CD4-positive, alpha-beta T cell treated with Interleukin-4 for 4 hours (primary cell): Measurements from ENCODE around the gene PAX7.
"Not testable (repeated sequence)": the region's sequence is repeated elsewhere in the genome, so short reads cannot be mapped to it uniquely, and the experiment has no call there.

Experiments
- DNase-seq: peaks from one replicate; pipeline ENCODE4 v3.0.0-alpha.2; 2020

Gene PAX7

GRCh38 chr1:18667333-18667732 is 36.7 kb downstream of the PAX7 start:
- DNase-seq: no peak

DNA sequence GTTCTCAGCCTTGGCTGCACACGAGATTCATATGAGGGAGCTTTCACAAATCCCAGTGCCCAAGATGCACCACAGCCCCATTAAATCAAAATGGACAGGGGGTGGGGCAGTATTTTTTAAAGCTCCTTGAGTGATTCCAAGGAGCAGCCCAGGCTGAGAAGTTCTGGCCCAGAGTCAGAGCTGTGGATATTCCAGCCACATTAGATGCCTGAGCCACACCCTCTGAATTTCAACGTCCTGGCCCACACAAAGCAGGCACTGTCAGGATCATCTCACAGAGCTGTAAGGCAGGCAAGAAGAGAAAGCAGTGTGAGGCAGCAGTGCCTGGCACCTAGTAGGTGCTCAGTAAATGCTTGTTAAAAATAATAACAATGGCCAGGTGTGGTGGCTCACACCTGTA is 37.4 kb downstream of the PAX7 start:
- DNase-seq: no peak

DNA sequence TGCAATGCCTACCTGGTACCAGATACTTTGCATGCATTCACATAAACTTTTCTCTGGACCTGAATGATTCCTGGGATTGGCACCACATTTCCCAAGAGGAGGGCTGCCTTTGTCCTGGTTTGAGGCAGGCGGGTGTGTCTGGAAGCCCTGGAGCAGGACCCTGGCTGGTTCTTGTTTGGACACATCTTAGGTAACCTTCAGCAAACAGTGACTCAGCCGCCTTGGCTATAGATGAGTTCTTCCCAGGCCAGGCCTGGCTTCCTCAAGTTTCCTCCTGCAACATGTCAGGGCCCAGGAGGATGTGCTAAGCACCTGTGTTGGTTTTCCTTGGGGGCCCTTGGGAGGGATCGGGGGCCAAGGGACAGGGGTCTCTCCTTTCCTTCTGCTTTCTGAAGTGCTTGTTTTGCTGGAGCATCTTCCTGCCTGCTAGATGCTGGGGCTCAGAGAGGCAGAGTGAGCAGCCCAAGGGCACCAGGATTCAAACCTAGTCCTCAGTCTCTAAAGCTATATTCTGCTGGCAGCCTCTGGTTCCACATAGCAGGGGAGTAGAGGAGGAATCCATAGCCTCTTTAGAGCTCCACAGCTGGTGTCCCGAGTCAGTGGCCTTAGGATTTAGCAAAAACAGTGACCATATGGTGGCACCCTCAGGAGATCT is 38.2 kb downstream of the PAX7 start:
- DNase-seq: no peak

DNA sequence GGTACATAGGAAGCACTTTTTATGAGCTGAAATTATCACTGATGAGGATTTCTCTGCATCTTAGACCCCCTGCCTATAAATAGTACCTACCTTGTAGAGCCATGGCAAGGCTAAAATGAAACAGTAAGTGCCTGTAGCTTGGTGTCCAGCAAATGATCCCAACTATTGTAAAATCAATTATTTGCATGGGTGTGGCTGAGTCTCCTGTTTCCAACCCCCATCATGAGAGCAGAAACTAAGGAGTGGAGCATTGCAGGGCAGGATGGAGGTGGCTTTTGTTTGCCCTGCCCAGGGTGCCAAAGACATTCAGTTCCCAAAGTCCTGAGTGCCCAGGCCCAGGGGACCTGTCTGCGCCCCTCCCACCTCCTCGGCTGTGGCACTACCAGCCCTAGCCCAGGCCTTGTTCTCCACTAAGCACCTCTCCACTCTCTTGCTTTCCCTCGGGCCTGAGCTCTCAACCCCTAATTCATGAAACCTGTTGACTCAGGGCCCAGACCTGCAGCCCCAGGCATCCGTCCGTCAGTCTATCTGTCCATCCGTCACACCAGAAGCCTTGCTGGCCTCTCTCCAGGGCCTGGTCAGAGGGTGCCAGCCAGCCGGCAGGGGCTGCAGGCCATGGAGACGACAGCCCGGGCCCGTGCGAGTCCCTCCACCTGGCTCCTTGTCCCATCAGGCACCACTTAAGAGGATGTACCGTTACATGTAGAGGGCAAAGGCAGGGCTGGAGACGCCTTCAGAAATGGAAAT is 39.6 kb downstream of the PAX7 start:
- DNase-seq: no peak

DNA sequence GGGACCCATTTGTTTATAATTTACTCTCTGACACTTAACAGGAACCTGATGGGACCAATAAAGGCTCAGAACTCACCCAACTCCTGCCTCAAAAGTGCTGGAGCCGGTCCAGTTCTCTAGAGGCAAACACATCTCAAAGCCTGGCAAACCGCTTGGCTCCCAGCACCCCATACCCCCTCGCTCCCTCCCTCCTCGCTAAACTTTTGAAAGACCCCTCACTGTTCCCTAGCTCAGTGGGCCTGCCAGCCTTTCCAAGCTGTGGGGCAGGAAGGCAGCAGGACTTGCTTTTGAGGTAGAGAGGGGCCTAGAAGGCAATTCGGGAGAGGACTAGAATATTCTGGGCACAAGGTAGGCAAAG is 40.2 kb downstream of the PAX7 start:
- no peak for DNase-seq

GRCh38 chr1:18673976-18674375 is 43.3 kb downstream of the PAX7 start:
- DNase-seq: no peak

GRCh38 chr1:18676332-18676781 is 45.7 kb downstream of the PAX7 start:
- no peak for DNase-seq

DNA sequence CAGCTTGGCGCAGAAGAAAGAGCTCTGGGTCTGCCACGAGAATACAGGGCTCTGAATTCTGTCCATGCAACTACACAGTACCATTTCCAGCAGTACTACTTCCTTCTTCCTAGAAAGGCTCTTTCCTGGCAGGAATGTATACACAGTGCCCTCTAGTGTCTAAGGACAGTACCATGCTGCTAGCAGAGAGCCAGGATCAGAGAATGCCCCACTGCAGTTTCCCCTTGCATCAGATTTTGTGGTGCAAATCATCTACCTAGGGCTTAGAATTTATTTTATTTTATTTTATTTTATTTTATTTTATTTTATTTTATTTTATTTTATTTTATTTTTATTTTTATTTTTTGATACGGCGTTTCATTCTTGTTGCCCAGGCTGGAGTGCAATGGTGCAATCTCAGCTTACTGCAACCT is 50.8 kb downstream of the PAX7 start:
- peak; percentile 14 for DNase-seq

GRCh38 chr1:18682375-18682774 is 51.7 kb downstream of the PAX7 start:
- DNase-seq: no peak

DNA sequence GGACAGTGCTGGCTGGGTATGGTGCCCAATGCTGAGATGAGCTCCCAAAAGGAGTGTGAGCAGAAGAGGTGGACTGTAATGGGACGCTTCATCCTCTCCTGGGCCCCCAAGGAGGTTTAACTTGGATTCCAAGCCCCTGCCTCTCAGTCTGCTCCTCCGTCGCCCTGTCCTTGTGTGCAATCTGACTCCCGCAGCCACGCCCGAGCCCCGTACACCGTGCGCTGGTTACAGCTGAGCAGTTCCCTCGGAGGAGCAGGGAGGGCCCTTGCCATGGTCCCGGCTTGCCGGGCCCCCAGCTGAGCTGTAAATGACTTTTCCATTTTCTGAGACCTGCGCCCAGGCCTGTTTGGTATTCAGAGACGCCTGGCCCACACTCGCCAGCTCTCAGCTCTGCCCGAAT is 53.7 kb downstream of the PAX7 start:
- no peak for DNase-seq

- no peak for DNase-seq
Observed at GRCh38 chr1:18686540-18686939, 55.9 kb downstream of the PAX7 start.

- no peak for DNase-seq
Observed at GRCh38 chr1:18687273-18687672, 56.6 kb downstream of the PAX7 start.

- no peak for DNase-seq
Observed at GRCh38 chr1:18691648-18692047, 61.0 kb downstream of the PAX7 start.

GRCh38 chr1:18693256-18694098 is 62.8 kb downstream of the PAX7 start:
- DNase-seq: no peak

- DNase-seq: not testable (repeated sequence)
Observed at GRCh38 chr1:18694289-18694688, 63.6 kb downstream of the PAX7 start.

GRCh38 chr1:18697541-18697940 is 66.9 kb downstream of the PAX7 start:
- no peak for DNase-seq

DNA sequence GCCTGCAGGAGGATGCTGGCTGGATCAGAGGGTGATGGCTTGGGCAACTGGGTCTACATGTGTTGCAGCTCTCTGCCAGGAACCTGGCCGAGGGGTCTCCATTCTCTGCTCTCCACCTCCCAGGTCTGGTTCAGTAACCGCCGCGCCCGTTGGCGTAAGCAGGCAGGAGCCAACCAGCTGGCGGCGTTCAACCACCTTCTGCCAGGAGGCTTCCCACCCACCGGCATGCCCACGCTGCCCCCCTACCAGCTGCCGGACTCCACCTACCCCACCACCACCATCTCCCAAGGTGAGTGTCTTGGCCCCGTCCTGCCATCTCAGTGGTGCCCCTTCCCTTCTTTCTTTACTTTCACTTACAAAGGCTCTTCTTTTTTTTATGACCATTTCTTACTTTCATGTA is 69.9 kb downstream of the PAX7 start:
- no peak for DNase-seq

- DNase-seq: no peak
Observed at GRCh38 chr1:18701183-18701582, 70.5 kb downstream of the PAX7 start.

- DNase-seq: no peak
Observed at GRCh38 chr1:18703041-18703621, 72.5 kb downstream of the PAX7 start.

- no peak for DNase-seq
Observed at GRCh38 chr1:18705811-18706210, 75.2 kb downstream of the PAX7 start.

- DNase-seq: no peak
Observed at GRCh38 chr1:18707696-18708257, 77.1 kb downstream of the PAX7 start.

- no peak for DNase-seq
Observed at GRCh38 chr1:18710002-18710401, 79.4 kb downstream of the PAX7 start.

DNA sequence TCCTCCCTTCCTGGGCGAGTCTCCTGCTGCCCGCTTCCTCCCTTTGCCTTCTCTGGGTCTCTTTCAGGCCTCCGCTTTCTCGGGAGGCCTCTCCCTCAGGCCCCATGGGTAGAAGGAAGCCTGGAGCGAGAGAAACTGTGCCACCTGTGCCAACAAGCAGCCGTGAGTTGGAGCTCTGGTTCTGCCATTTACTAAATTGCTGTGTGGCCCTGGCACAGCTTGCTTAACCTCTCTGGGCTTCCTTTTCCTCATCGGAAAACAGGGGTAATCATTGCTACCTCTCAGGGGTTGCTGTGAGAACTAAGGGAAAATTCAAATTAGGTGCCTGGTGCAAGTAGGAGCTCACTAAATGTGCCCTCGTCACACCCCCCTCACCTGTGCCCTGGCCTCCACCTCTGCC is 80.4 kb downstream of the PAX7 start:
- no peak for DNase-seq
